K562 (cell line): ENCODE data around the gene ZNF529. TPM values are rescaled to one million over a fixed set of nuclear protein-coding genes. Genes with fewer than 3 reads are reported as not detected.

Experiments
- ATAC-seq: fragments of 200-7000 bp; cut with Tn5 transposase; 3 replicates; pipeline ENCODE4 v1.9.1; 2020; ENCODE audit warnings: moderate library complexity
- BruUV-seq: library from RNA; stranded (reverse); fragments of 400-500 nt; replicated peaks from 2 replicates; lab custom pipeline; 2021; lab: Mats Ljungman, UMichigan
- CTCF ChIA-PET: fragments of 300-600 bp; formaldehyde crosslinking; extraction: SDS; loops from one replicate; lab custom pipeline; 2021; ENCODE audit warnings: low intra/inter-chr PET ratio; lab: Yijun Ruan, JAX
- POLR2A ChIA-PET: fragments of 300-600, 350-650 bp; sonication (Branson Sonifier 250); formaldehyde crosslinking; extraction: SDS; loops from one replicate; lab custom pipeline; 2021; ENCODE audit warnings: antibody characterized with exemption, inconsistent platforms; lab: Yijun Ruan, JAX
- DNase-seq, 4 experiments: peaks; one replicate each; pipeline versions ENCODE4 v3.0.0 to v3.0.0-alpha.2; 2011 to 2018; ENCODE audit warnings: low spot score in 3 of 4, mixed read lengths in 3 of 4; ENCODE audit errors: extremely low read depth in 1 of 4
- FAIRE-seq: peaks from 2 replicates; lab custom pipeline; 2011; peaks lifted over from hg19 to GRCh38; lab: Jason Lieb, UNC
- H2AFZ ChIP-seq: 2 replicates; pipeline ENCODE4 v1.6.0; 2011; ENCODE audit warnings: low read depth, low read length, control low read depth, inconsistent platforms
- H3K27ac ChIP-seq: fragments of 200-600 bp; 3 replicates; pipeline ENCODE4 v1.8.0; 2011; ENCODE audit warnings: low read depth, mild to moderate bottlenecking, control low read depth, inconsistent platforms, low read length, moderate library complexity, mixed read lengths; ENCODE audit errors: extremely low read depth
- H3K27me3 ChIP-seq, 2 experiments: fragments of 300-600 bp in 1 of 2; 2 replicates in 1 of 2; 3 replicates in 1 of 2; pipeline versions ENCODE4 v1.6.0 to v1.8.0; 2011; ENCODE audit warnings: inconsistent platforms in 2 of 2, low read length in 2 of 2, mild to moderate bottlenecking in 1 of 2, mixed read lengths in 1 of 2, moderate library complexity in 1 of 2; ENCODE audit not compliant: control insufficient read depth in 2 of 2, insufficient read depth in 2 of 2
- H3K36me3 ChIP-seq: fragments of 300-600 bp; 3 replicates; pipeline ENCODE4 v1.8.0; 2011; ENCODE audit warnings: mild to moderate bottlenecking, low read length, inconsistent platforms; ENCODE audit not compliant: control insufficient read depth, insufficient read depth
- H3K4me1 ChIP-seq, 2 experiments: fragments of 200-600 bp in 1 of 2; replicated peaks in 1 of 2; 2 replicates in 1 of 2; 3 replicates in 1 of 2; pipeline versions ENCODE4 v1.5.1 to v1.8.0; 2011; ENCODE audit warnings: inconsistent platforms in 2 of 2, low read length in 2 of 2, mild to moderate bottlenecking in 1 of 2, mixed read lengths in 1 of 2, moderate library complexity in 1 of 2; ENCODE audit not compliant: control insufficient read depth in 2 of 2, insufficient read depth in 2 of 2
- H3K4me2 ChIP-seq: 2 replicates; pipeline ENCODE4 v1.6.1; 2011; ENCODE audit warnings: low read length, control low read depth, inconsistent platforms, mixed read lengths; ENCODE audit not compliant: insufficient read depth
- H3K4me3 ChIP-seq: fragments of 200-600 bp; sonication (generic), shearing (Covaris generic); 2 replicates; pipeline ENCODE4 v1.5.1; 2016; ENCODE audit warnings: control low read depth, inconsistent platforms
- H3K79me2 ChIP-seq: fragments of 200-600 bp; 3 replicates; pipeline ENCODE4 v1.8.0; 2011; ENCODE audit warnings: low read length, inconsistent platforms; ENCODE audit not compliant: control insufficient read depth, insufficient read depth
- H3K9ac ChIP-seq, 2 experiments: 2 replicates each; pipeline versions ENCODE4 v1.6.0 to v1.6.1; 2011; ENCODE audit warnings: low read depth in 2 of 2, low read length in 2 of 2, control low read depth in 1 of 2, inconsistent platforms in 1 of 2, mild to moderate bottlenecking in 1 of 2, mixed read lengths in 1 of 2; ENCODE audit not compliant: insufficient read depth in 1 of 2
- H3K9me1 ChIP-seq: one replicate; pipeline ENCODE4 v1.6.0; 2011; ENCODE audit warnings: inconsistent platforms, mild to moderate bottlenecking, low read length, moderate library complexity; ENCODE audit not compliant: control insufficient read depth, insufficient read depth
- H3K9me3 ChIP-seq: replicated peaks from 2 replicates; pipeline ENCODE4 v1.5.1; 2011; ENCODE audit warnings: low read depth, low read length, inconsistent platforms; ENCODE audit not compliant: control insufficient read depth, insufficient read depth
- H4K20me1 ChIP-seq: replicated peaks from 2 replicates; pipeline ENCODE4 v1.6.1; 2011; ENCODE audit warnings: low read length, inconsistent platforms, mixed read lengths; ENCODE audit not compliant: control insufficient read depth, insufficient read depth
- COPS2 ChIP-seq: fragments of 450-650 bp; conservative IDR thresholded peaks from 2 replicates; pipeline ENCODE4 v1.6.1; 2016; ENCODE audit warnings: mild to moderate bottlenecking, moderate library complexity
- KAT8 ChIP-seq: fragments of 450-650 bp; IDR thresholded peaks from 2 replicates; pipeline ENCODE4 v1.6.1; 2016; ENCODE audit warnings: low read depth, mild to moderate bottlenecking
- REST ChIP-seq, 2 experiments: fragments of 450-650 bp; formaldehyde crosslinking in 1 of 2; IDR thresholded peaks; 2 replicates each; pipeline versions ENCODE4 v1.4.0 to v1.6.1; 2014 to 2020; ENCODE audit warnings: mild to moderate bottlenecking in 2 of 2, borderline replicate concordance in 1 of 2, low read depth in 1 of 2
- ZBTB40 ChIP-seq, 2 experiments: fragments of 450-650 bp in 1 of 2; sonication (generic) in 1 of 2; formaldehyde crosslinking in 1 of 2; IDR thresholded peaks; 2 replicates each; pipeline versions ENCODE4 v1.7.1 to v1.9.0; 2016 to 2022; ENCODE audit warnings: inconsistent platforms in 1 of 2, mild to moderate bottlenecking in 1 of 2, missing genetic modification reagents in 1 of 2
- WGBS: fragments of 100-300 bp; shearing (Covaris generic); methylation state at CpG from one replicate; pipeline ENCODE4 v1.1.6; 2016; ENCODE audit warnings: low coverage, mixed read lengths; ENCODE audit not compliant: insufficient coverage; ENCODE audit errors: missing lambda C conversion rate; 5-methylcytosine and 5-hydroxymethylcytosine counted together
- in situ Hi-C: fragments of 300-500 bp; cut with MboI; formaldehyde crosslinking; loops from 4 replicates; pipeline ENCODE4 v1.15.0; 2018; ENCODE audit warnings: inconsistent platforms, mixed read lengths
- intact Hi-C: fragments of 100-400 bp; cut with micrococcal nuclease; formaldehyde crosslinking; loops from 2 replicates; pipeline ENCODE4 v1.14.2; 2022
- polyA plus RNA-seq, 8 experiments: library from polyadenylated mRNA; depleted of rRNA in 4 of 8; stranded (reverse) in 5 of 8; unstranded in 3 of 8; fragments of >200 nt; fragmentation: Nextera tagmentation in 2 of 8; fragmentation: Illumina TruSeq in 1 of 8; extraction: Ambion mirVana in 2 of 8; extraction: Trizol in 1 of 8; gene quantifications; 2 replicates each; pipeline versions ENCODE4 v1.2.1 to v1.2.3, GENCODE V29; 2011 to 2014; ENCODE audit warnings: inconsistent platforms in 1 of 8, missing spikeins in 1 of 8
- total RNA-seq, 7 experiments: library from RNA; depleted of rRNA in 6 of 7; stranded (reverse); fragments of >200 nt in 6 of 7; fragmentation: Illumina TruSeq in 2 of 7; extraction: Trizol in 2 of 7; gene quantifications; 2 replicates each; pipeline versions ENCODE4 v1.2.1 to v1.2.3, GENCODE V29; 2011 to 2021; ENCODE audit warnings: low replicate concordance in 1 of 7

Gene ZNF529
- total and polyA plus RNA-seq, 9 of the 15 experiments (the other 6 are each of a cell fraction or from before 2014, with no cell fraction given), result 2.4 to 12.6 (median 6.3) TPM

GRCh38 chr19:36527873-36528193 lies 45.3 kb downstream of the ZNF529 start:
- H3K79me2 ChIP-seq, result peaks cover 29% of the 10 kb centered on the region
- FAIRE-seq (peak; percentile 11), DNase-seq (no peak), ATAC-seq (no peak)
- WGBS, result 2% methylated on average over 10 of the region's 13 CpGs
- peak overlapping the region; percentile 100 for H2AFZ ChIP-seq
- H3K36me3 ChIP-seq, result peaks cover 12% of the 10 kb centered on the region; the same call in 2 of the 3 replicates
- H3K4me1 ChIP-seq, result peaks cover 3 to 4% of the 10 kb centered on the region in 2 experiments; a peak in 3 of 5 replicates
- peak overlapping the region; percentile 94 to 97 for H3K9ac ChIP-seq
- no TSS peak for BruUV-seq
- no peaks in the 10 kb centered on the region for H3K27me3 ChIP-seq
- H3K4me2 ChIP-seq, result peak overlapping the region; percentile 99
- ChIA-PET POLR2A (interaction anchor here (1.1 to 2.3 kb wide), 3 partner anchors 13 to 38 kb away, joined by 3 to 10 read pairs (median 8); partner anchors contain the start of gene ZNF566), CTCF (no interaction called here)
- intact Hi-C loops (loop anchor here (1.0 kb wide), 1 partner anchor 45 kb away; the partner anchor contains the start of gene ZNF529), in situ Hi-C loops (no loop called here)
- no peaks in the 10 kb centered on the region; the same call in 1 of the 2 replicates for H3K9me3 ChIP-seq
- H3K27ac ChIP-seq, result peak overlapping the region; percentile 99
- peak overlapping the region; percentile 72 for H3K4me3 ChIP-seq
- no peaks in the 10 kb centered on the region for H3K9me1 ChIP-seq
- H4K20me1 ChIP-seq, result no peaks in the 10 kb centered on the region
- TF ChIP-seq REST (IDR thresholded peaks at IDR 0.05; ENCODE audit: borderline replicate concordance) (no peak), REST (CRISPR knock-in tag; IDR thresholded peaks at IDR 0.05; ENCODE audit: low read depth) (no peak), KAT8 (no peak), ZBTB40 (IDR thresholded peaks at IDR 0.05) (0 out of 2 replicates have a peak, but pooled peaks have one; percentile 10), ZBTB40 (CRISPR knock-in tag; IDR thresholded peaks at IDR 0.05) (no peak), COPS2 (no peak)
